HG03066 (cell line): Measurements from ENCODE around the gene PCSK5.
"Not testable (repeated sequence)": the region's sequence is repeated elsewhere in the genome, so short reads cannot be mapped to it uniquely, and the experiment has no call there.

ENCODE experiments used
- ATAC-seq: cut with Tn5 transposase; IDR thresholded peaks from one replicate; pipeline ENCODE4 v1.9.1; 2021; ENCODE audit warnings: low read depth; ENCODE audit not compliant: unreplicated experiment

PCSK5 gene

DNA sequence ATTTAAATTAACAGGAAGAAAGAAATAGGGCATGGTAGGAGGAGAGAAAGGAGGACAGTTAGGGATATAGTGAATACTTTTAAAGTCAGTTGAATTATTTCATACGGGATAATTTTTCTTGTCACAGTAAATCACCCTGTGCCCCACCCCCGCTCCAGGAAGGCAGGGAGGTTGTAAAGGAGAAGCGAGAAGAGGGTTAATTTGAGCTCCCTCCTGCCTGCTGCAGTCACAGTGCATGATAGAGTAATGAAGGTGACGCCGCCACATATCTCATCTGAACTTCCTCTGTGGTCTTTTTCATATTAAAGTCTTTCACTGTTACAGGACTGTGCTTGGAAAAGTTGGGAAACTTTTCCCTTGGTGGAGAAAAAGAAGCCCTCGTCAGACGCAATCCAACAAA lies 896 bp upstream of the PCSK5 start:
- no peak for ATAC-seq

DNA sequence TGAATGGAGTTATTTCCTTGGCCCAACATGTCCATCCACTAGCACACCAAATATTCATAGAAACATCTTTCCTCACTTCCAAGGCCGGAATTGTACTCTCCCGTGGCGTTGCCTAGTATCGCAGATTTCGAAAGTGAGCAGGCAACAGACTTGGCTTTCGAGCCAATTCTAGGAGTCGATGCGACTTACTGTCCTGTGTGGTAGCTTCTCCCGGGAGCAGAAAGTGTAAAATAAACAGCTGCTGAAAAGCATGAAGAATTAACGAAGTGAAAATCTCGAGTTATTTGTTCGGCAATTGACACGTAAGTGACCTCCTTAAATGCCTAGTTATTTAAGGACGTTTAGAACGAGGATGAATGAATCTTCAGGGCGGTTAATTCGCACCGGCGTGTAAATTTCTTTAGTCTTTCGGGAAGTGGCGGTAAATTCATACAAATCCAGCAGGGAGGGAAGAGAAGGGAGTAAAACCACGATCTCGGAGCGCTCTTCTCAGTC lies 449 bp upstream of the PCSK5 start:
- no peak for ATAC-seq

DNA sequence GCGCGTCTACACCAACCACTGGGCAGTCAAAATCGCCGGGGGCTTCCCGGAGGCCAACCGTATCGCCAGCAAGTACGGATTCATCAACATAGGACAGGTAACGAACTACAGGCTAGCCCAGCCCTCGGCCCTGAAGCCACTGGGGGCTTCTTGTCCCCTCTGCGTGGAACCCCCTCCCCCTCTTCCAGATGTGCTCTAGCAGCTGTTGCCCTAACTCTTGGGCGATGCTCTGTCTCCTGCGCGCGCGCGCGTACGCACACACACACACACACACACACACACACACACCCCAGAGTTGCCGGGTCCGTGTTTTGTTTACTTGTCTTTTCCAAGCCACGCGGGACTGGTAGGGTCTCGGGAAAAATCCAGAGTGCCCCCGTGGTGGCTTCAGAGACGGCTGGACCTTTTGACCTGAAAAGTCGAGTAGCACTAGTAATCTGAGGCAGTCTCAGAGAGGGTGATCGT lies 836 bp downstream of the PCSK5 start:
- ATAC-seq = no peak

DNA sequence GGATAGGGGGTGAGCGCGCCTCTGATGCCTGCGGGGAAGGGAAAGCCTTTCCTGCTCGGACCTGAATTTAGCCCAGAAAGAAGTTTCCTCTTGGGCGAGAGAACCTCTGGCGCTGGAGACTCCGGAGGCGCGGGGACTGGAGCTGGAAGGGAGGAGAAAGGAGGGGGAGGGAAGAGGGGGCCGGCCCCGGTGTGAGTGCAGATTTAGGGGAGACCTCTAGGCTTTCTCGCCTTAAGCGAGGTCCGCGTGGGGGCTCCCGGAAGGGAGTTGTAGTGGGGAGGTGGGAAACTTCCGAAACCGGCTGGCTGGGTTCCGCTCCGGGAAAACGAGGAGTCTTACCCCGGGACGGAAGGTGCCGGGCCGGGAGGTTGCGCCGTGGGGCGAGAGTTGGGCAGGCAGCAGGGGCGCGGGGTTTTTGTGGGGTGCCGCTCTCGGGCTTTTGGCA lies 1.3 kb downstream of the PCSK5 start:
- no peak for ATAC-seq

DNA sequence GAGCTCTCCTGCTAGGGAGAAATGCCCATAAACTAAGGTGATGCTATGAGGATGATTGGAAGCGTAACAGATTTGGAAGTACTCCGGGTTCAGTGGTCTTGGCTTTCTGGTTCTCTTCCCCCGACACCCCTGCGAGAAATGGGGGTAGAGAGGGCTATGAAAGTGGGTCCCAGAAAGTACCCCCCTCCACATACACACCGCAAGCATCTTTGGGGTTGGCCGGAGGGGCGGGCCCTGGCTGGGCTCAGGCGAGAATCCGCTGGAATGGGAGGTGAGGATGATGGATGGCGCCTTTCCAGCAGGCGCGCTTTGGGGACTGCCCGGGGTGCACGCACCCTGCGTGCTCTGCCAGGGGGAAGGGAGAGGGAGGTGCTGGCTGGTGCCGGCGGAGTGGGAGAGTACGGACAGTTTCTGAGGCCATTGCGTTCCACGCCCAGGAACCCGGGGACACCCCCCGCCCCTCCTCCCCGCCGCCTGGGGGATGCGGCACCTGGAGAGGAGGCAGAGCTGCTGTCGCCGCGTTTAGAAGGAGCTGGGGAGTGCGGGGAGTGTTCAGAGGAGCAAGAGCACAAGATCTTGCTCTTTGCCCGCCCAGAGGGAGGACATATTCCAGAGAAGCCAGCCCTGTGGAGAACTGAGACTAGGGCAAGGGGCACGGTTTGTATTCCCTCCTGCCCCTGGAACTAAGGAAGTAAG lies 1.9 kb downstream of the PCSK5 start:
- no peak for ATAC-seq

DNA sequence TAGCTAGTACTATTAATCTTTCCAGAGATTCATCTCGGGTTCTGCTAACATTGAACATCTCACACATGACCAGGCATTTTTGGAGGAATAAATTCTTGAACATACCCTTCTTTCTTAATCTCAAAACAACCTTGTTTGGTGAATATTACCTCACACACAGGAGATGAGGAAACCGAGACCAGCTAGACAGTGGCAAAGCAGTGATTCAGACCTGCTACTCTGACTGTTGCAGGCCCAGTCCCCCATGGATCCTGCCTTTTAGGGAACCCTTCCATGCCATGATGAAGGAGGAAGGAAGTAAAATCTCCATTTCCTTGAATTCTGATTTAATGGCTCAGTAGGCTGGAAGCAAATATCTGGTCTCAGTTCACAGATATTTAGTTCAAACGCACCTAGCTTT lies 2.6 kb downstream of the PCSK5 start:
- ATAC-seq = no peak

DNA sequence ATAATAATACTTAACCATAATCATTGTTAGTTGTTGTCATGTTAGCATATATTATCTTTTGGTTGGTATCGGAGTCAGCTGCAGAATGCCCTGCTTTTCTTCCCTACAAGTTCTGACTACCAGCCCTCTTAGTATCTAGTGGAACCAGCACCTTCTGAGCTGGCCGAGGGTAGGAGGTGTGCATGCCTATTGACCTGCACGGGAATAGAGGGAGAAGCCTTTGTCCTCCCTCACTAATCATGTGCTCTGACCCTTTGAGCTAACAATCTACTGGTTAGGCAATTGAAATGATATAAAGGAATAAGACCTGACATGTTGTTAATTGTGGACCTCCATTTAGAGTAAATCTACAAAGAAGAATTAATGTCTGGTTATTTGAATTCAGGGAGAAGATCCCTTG lies 4.1 kb downstream of the PCSK5 start:
- no peak for ATAC-seq

DNA sequence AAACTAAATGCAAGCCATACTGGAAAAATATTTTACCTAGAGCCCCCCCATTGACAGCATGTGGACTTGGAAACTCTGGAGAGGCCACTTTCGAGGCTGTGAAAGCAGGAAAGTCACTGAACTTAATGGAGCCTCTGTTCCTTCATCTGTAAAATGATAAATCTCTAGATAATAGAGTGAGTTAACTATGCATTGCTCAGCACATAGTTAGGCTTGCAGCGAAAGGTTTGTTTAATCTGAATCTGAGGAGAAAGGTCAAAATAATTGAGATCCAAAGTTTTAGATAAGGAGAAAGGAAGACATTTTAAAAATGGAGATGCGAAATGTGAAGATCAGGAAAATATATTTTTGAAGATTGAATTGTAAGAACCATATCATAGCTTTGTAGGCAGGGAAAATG lies 4.6 kb downstream of the PCSK5 start:
- no peak for ATAC-seq

DNA sequence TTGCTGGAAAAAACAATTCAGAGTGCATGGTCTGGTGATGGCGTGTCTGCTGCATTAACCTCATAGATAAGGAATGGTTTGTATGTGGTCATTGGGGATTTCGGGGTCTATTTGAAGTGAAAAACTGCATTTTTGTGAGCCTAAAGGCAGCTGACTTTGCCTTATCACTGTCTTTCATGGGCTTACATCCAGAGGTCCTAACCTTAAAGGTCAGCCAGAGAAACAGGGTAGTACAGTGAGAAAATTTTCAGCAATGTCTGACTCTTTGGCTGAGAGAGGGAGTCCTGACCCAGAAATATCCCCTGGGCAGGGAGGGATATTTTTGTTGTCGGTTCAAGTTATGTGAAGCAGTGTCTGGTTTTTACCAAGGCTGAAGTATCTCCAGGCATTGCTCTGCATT lies 5.7 kb downstream of the PCSK5 start:
- ATAC-seq = no peak

DNA sequence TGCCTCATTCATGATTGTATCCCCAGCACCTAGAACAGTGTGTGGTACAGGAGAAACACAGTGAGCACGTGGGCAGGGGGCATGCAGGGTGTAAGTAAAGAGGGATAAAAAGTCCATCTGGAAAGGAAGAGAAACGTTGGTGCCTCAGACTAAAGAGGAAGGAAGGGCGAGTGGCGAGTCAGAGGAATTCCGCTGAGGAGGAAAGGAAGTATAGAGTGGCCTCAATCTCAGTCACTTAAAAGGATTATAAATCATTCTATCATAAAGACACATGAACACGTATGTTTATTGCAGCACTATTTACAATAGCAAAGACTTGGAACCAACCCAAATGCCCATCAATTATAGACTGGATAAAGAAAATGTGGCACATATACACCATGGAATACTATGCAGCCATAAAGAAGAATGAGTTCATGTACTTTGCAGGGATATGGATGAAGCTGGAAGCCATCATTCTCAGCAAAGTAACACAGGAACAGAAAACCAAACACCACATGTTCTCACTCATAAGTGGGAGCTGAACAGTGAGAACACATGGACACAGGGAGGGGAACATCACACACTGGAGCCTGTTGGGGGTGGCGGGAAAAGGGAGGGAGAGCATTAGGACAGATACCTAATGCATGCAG lies 10.5 kb downstream of the PCSK5 start:
- ATAC-seq = not testable (repeated sequence)

DNA sequence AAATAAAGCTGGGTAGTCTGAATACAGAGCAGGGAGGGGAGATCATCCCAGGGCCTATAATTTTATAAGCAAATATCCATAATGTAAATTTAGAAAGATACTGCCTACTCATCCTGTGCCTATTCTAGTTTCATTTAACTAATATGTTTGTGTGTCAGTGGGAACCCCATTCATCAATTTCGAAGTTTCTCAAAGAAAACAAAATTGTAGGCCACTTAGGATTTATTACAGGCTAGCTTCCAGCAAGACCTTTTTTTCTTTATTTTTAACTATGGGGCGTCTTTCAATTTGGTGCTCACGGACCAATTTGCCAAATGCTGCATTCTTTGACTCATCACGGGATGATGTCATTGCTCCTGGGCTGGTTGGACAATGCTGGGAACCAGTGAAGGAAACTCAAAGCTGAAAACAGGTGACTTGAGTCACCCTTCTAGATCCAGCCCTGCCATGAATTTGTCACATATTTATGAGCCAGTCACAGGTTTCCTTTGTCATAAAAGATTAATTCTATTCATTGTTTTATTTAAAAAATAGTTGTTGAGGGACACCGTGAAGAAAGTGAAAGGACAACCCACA lies 13.4 kb downstream of the PCSK5 start:
- no peak for ATAC-seq

DNA sequence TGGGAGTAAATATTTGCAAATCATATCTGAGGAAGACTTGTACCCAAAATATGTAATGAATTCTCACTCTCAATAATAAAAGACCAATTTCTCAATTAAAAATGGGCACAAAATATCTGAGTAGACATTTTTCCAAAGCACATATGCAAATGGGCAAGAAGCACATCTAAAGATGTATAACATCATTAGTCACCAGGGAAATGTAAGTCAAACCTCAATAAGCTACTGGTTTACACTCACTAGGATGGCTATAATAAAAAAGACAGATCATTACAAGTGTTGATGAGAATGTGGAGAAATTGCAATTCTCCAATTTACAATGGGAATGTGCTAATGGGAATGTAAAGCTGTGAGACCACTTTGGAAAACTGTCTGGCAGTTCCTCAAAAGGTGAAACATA lies 13.9 kb downstream of the PCSK5 start:
- no peak for ATAC-seq

DNA sequence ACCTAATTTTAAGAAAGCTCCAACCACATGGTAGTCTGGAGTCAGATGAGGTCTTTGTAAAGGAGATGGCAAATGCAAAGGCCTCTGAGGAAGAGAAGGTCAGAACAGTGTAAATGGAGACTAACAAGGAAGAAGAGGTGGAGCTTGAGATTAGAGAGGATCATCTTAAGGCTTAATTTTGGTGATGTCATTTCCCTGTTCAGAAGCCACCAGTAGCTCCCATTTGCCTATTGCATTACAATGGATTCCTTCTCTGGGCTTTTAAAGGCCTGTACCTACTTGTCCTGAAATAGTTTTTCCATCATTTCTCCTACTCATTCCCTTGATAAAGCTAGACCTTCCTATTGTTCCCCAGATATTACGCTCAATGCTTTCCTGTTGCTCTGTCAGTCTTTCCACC lies 16.1 kb downstream of the PCSK5 start:
- no peak for ATAC-seq

DNA sequence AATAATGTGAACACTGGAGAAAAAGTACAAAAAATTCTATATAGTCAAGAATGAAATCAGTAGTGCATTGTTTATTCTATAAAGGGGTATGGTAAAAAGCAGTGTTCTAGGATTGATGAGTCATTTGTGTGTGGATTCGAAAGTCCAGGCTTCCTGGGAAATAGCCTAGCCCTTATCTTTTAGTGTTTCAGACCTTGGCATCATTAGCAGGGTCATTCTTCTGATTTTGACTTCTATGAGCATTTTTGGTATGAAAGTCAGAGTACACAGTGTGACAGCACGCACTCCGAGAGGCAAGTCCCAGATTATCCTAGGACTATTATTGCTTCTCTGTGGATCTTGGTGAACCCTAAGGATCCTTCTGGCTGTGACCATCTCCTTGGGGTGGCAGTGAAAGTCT lies 16.9 kb downstream of the PCSK5 start:
- no peak for ATAC-seq

DNA sequence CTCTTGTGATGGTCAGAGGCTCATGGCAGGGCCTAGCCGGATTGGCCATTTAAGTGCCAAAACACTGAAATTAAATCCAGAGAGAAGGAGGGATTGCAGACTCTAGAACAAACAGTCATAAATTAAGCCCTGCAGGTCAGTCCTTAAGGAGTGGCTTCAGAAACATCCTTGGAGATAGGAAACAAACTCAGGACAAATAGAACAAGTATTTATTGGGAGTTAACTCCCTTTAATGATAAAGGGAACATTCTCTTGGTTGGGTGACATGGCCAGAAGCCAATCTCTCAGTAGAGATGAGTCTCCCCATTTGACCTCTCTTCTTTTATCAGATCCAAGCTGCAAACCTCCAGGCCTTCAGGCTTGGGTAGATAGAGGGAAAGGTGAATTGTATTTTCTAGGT lies 17.4 kb downstream of the PCSK5 start:
- no peak for ATAC-seq

DNA sequence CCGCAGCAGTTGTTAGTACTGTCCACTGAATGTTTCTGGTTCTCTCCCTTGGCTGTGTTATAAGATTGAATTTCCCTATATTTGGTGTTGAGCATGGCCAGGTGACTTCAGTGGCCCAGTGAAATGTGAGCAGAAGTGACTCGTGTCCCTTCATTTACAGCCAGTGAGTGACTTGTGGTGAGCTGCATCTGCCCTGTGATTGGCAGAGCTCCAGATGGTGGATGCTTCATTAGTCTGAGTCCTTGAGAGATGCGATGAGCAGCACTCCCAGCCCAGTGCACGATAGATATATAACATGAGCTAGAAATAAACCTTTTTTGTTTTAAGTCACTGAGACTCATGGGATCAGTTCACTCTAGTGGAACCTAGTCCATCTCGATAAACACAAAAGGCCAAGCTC lies 19.3 kb downstream of the PCSK5 start:
- ATAC-seq = no peak

DNA sequence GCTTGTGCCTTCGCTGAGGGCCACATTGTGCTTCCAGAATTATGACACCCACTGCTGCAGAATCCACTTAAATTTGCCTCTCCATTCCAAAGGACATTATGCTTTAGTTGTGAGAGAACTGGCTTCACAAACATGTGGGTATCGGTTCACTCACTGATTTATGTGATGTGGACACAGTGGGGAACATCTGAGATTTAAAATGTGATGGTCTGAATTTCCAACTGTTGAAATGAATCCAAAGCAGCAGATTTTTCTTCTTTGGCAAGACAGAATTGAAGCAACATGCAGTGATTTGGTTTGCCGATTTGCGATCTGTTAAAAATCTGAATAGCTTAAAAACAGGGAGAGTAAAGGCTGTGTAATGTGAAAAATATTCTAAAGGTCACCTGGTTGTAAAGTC lies 20.3 kb downstream of the PCSK5 start:
- ATAC-seq = no peak

DNA sequence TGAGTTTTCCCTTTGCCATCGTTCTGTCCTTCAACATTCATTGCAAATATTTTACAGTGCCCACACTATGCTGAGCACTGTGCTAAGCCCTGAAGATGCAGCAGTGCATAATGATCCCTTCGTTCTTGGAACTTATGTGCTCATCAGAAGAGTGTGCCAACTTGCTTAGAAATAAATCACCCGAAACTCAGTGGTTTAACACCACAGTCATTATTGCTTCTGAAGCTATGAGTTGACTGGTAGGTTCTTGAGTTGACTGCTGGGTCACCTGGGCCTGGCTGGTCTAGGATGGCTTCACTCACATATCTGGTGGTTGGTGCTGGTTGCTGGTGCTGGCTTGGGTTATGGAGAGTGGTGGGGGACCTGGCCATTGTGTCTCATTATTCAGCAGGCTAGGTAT lies 20.9 kb downstream of the PCSK5 start:
- ATAC-seq = no peak

DNA sequence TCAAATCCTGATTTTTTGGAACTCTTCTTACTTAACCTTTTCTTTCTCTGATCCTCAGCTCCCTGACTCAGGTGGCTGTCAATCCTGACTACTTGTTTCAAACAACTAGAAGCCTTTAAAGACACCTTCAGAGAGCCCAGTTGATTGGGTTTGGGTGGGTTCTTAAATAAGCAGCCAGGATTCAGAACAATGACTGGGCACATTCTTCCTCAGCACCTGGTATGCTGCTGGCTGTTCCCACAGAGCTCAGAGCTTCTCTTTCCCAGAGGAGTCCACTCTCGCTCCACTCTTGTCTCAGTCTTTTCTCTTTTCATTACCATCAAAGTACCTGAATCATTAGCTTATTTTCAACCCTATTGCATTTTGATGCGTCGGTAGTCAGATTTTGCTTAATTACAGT lies 22.5 kb downstream of the PCSK5 start:
- no peak for ATAC-seq

DNA sequence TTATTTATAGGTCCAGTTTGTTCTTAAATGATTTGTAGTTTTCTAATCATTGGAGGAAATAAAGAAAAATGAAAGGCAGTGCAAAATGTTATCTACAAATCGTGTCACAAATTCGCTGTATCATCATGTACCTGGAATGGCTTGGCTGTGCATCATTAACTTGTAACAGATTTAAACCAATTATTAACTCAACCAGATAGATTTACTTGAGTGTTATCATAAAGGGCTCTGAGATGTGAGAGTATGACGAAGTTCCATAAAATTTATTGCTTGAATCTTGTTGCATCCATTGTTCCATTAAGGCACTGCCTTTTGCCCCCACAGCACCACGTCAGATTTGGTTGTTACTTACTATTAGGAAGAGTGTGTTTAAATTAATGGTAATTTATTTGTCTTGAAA lies 23.5 kb downstream of the PCSK5 start:
- ATAC-seq = no peak

DNA sequence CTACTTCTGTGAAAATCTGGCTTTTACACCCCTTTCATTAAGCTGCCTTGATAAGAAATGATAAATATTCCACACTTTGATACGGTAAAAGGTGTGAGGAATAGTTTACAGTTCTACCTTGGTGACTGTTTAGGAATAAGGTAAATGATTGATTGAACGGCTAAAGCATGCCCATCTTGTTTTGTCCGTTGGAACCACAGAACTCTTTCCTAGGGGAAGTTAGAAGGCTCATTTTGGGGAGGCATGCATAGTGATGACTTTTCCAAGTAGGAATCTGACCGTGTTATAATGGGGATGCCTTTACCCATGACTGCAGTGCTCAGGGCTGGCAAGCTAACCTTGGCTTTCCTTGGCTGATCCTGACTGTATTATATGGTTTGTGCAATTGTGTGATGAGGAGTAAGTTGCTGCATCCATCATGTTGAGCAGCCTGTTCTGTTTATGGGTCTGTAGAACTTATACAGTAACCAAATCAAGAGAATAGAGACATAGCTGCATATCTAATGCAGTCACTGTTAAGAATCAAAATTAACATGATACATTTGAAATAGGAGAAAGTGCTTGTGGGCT lies 24.5 kb downstream of the PCSK5 start:
- ATAC-seq = no peak

DNA sequence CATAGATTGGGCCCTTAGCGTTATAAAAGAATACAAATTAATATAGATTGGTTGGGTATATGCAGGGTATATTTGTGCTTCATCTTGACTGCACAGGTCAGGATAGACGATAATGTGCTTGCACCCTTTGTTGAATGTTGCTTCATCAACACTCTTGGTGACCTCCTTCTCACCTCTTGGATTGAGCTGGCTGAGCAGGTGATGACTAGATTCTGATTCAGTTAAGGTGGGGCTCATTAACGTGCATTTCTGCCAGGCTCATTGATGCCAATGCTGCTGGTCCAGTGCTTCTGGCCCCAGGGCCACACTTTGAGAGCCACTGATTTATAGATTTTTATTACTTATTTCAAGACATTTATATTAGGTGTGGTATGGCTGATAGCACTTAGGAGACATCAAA lies 27.7 kb downstream of the PCSK5 start:
- no peak for ATAC-seq
